ENCODE measurements around the gene NTRK3.

Gene NTRK3

DNA sequence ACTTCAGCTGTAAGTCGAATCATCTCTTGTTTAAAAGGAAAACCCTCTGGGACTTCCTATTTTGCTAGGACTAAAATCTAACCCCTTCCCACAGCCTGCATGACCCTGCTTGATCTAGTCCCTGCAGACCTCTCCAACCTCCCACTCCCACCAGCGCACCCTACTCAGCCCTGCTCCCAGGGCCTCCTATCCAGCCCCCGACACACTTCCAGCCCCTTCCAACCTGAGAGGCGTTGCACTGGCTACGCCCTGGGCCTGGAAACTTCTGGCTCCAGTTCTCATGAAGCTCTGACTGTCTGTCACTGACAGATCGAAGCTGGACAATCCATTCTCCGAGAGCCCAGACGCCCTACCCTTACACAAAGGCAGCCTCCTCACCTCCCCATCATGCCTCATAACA is 21.8 kb downstream of the NTRK3 start:
- DNase-seq (ENCODE audit: low read depth): no peak
- H3K4me3 ChIP-seq (ENCODE audit: control insufficient read depth, low read depth, low read length): no peak overlapping the region
- TF ChIP-seq, protein P1, sequence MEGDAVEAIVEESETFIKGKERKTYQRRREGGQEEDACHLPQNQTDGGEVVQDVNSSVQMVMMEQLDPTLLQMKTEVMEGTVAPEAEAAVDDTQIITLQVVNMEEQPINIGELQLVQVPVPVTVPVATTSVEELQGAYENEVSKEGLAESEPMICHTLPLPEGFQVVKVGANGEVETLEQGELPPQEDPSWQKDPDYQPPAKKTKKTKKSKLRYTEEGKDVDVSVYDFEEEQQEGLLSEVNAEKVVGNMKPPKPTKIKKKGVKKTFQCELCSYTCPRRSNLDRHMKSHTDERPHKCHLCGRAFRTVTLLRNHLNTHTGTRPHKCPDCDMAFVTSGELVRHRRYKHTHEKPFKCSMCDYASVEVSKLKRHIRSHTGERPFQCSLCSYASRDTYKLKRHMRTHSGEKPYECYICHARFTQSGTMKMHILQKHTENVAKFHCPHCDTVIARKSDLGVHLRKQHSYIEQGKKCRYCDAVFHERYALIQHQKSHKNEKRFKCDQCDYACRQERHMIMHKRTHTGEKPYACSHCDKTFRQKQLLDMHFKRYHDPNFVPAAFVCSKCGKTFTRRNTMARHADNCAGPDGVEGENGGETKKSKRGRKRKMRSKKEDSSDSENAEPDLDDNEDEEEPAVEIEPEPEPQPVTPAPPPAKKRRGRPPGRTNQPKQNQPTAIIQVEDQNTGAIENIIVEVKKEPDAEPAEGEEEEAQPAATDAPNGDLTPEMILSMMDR (conservative IDR thresholded peaks at IDR 0.05; ENCODE audit: control insufficient read depth, insufficient read depth, low read depth, low read length): no peak

DNA sequence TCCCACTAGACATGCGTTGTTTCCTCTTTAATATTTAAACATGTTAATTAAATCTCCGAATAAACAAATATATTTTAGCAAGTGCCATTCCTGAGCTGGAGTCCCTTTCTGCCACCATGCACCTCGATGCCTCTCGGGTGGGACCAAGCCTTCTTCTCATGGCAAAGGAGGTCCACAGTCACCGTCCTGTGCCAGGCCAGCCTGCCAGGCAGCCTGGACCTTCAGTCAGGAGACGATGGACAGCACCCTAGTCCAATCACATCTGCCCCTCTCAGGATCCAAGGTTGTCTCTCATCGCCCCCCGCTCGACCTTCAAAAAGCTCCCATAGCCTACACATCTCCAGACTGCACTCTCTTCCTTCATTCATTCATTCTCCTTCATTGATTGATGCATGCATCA is 22.6 kb downstream of the NTRK3 start:
- TF ChIP-seq, protein P1 (conservative IDR thresholded peaks at IDR 0.05; ENCODE audit: control insufficient read depth, insufficient read depth, low read depth, low read length): no peak
- DNase-seq (ENCODE audit: low read depth): no peak
- H3K4me3 ChIP-seq (ENCODE audit: control insufficient read depth, low read depth, low read length): no peak overlapping the region

DNA sequence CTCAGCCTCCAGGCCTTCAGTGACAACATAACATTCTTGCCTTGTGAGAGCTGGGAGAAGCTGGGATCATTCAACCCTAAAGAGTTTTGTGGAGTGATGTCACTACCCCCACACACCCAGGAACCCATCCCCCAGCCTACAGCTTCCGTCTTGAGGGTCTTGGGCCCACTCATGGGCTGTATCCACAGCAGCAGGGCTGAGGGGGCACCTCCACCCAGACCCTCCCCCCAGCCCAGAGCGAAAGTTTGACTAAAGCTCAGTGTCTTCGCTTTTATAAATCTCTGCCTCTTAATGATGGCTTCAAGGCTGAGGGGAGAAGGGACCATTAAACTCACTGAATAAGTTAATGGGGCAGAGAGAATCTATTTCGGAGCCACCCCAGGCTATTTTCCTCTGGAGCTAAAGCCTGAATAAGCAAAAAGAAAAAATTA is 23.8 kb downstream of the NTRK3 start:
- H3K4me3 ChIP-seq (ENCODE audit: control insufficient read depth, low read depth, low read length): no peak overlapping the region
- TF ChIP-seq, protein P1 (conservative IDR thresholded peaks at IDR 0.05; ENCODE audit: control insufficient read depth, insufficient read depth, low read depth, low read length): no peak
- no peak for DNase-seq (ENCODE audit: low read depth)

DNA sequence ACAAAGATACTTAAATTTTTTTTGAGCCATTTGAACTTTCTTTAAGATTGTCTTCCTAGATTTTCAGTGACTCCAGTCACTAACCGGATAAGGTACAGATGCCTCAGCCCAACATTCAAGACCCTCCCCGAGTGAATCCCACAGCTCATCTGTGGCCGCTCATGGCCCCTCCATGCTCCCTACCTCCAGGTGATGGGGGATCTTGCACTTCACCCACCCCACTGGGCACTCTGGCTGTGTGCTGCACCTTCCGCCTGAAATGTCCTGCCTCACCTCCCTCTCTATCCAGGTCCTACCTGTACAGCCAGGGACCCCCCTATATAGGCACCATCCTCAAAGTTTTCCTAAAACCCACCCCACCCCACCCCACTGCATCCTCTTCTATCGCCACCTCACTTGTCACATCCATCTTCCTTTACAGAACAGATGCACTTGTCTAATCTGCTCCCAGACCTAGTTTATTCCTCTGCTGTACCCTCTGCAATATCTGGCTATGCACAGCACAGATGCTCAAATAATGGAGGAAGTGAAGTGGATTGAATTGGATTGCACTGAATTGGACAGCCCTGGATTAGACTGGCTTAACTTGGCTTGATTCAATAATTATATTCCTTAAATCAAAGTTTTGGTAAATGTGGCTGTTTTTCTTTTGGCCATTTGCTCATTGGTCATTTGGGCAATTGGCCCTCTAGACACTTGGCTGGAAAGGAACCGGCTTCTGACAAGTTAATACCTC is 24.5 kb downstream of the NTRK3 start:
- no peak for DNase-seq (ENCODE audit: low read depth)
- H3K4me3 ChIP-seq (ENCODE audit: control insufficient read depth, low read depth, low read length): no peak overlapping the region
- TF ChIP-seq, protein P1 (conservative IDR thresholded peaks at IDR 0.05; ENCODE audit: control insufficient read depth, insufficient read depth, low read depth, low read length): no peak

DNA sequence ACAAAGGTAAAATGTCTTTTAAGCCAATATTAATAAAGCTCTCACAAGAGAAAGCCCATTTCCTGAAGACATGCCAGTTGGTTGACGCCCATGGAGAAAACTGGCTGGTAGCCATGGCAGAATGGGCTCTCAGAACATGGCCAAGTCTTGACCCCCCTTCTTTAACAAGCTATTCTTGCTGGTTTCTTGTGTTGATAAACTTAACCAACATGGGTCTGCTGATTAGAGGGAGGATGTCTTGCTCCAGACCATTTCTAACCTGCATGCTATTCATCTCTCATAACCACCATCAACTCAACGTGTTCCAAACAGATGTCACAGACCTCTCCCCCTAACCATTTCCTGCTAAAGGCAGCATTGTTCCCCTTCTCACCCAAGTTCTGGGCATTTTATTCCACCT is 25.7 kb downstream of the NTRK3 start:
- DNase-seq (ENCODE audit: low read depth): no peak
- TF ChIP-seq, protein P1 (conservative IDR thresholded peaks at IDR 0.05; ENCODE audit: control insufficient read depth, insufficient read depth, low read depth, low read length): no peak
- H3K4me3 ChIP-seq (ENCODE audit: control insufficient read depth, low read depth, low read length): no peak overlapping the region

DNA sequence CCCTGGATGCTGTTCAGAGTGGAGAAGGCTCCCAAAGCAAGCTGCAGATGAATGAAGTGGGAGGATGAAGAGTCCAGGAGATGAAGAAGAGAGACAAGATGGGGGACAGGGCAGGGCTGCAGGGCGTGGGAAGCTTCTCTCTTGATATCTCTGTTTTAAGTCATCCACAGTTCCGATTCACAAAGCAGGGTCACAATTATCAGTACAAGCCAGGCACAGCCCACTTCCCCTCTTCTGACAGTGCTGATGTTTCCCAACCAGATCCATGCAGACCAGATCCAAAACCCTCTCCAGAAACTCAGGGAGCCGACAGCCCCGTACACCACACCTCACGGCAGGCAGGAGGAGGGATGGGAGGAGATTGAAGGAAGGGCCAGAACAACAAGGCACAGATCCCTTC is 31.1 kb downstream of the NTRK3 start:
- H3K4me3 ChIP-seq (ENCODE audit: control insufficient read depth, low read depth, low read length): no peak overlapping the region
- TF ChIP-seq, protein P1 (conservative IDR thresholded peaks at IDR 0.05; ENCODE audit: control insufficient read depth, insufficient read depth, low read depth, low read length): no peak
- no peak for DNase-seq (ENCODE audit: low read depth)

All from fibroblast of mammary gland (primary cell).